HG03064 (cell line): ENCODE measurements around the gene SLCO2A1.

Experiments
- ATAC-seq: cut with Tn5 transposase; IDR thresholded peaks from one replicate; pipeline ENCODE4 v1.9.1; 2021; ENCODE audit warnings: low read depth; ENCODE audit not compliant: unreplicated experiment

Gene SLCO2A1

DNA sequence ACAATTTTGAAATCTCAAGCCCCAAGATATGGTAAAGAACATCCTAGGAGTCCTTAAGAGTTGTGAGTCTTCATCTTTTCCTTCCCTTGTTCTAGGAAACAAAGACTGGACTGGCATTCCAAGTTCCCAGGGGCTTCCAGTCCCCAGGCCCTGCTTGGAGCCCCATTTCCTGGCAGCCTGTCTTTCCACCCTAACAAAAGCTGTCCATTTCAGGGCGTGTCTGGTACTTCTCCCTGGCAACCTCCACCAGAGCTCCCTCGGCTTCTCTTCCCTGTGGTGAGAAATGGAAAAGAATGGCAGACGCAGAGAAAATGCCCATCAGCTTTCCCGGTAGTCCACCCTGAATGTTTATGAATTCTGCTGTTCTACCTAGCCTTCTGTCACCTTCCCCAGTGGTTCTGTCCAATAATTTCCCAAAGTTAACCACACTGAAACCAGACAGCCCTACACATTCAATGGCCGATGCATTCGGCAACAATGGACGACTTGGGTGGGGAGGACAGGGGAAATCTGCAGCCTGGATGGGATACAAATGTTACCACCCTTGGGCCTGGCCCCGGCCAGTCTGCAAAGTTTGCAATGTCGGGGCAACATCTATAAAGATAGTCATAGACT is 140.9 kb downstream of the SLCO2A1 start:
- ATAC-seq, result no peak

DNA sequence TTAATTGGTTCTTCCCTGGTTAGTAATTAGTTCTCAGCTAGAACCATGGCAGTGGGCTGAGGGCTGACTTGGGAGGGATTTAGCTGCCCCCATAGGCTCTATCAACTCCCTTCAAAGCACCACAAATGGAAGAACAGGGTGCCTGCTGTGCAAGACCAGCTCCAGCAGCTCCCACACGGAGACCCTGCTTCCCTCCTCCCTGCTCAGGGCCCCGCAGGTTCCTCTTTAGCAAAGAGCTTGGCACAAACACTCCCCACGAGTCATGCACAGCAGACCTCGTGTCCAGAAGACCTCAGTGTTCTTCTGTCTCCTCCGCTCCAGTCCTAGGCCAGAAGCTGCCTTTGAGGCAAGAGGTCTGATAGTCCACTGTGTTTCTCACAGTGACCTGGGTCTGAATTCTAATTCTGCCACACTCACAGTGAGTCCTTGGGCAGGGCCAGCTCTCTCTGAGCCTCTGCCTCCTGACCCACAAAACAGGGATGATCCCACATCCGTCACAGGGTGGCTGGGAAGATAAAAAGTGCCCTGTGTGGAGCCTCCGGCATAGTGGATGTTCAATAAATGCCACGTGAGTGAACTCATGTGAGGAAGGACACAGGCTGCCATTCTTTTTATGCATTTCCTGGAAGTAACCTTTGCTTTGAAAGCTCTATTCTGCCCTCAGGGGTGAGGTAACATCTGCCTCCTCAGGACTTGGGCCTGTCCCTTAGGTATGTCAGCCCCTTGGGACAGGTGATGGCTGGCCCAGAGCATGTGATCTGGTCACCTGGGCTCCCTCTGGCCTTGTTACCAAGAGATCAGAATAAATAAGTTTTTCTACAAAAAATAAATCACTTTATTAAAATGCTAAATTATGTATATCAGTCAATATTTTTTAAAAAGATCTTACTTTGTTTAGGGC is 141.7 kb downstream of the SLCO2A1 start:
- no peak for ATAC-seq

DNA sequence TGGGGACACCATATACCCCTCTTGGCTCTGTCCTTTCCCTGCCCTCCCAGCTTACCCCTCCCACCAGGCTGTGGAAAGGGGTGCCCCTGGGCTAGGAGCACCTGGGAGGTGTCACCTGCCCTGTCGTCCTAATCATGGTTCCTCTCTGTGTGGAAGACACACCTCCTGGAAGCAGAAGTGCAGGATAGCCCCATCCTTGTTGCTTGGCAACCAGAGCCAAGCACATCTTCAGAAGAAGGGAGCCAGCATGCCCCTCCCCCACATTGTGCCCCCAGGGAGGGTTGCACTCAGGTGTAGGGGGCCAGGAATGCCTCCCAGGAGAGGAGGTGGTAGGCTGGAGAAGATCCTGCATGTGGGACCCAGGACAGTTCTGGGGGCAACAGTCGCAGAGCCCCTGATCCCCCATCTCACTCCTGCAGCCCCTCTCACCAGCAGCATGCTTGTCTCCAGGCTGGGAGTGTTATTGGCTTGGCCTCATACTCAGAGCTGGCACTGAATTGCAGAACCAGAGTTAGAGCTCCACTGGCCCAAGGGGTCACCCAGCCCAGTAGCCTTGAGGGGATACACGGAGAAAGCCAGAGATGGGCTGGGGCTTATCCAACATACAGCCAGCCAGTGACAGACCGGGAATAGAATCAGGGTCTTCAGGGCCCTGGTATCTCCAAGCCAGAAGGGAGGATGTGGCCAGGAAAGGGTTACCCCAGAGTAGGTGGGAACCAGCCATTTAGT is 142.5 kb downstream of the SLCO2A1 start:
- ATAC-seq, result no peak

DNA sequence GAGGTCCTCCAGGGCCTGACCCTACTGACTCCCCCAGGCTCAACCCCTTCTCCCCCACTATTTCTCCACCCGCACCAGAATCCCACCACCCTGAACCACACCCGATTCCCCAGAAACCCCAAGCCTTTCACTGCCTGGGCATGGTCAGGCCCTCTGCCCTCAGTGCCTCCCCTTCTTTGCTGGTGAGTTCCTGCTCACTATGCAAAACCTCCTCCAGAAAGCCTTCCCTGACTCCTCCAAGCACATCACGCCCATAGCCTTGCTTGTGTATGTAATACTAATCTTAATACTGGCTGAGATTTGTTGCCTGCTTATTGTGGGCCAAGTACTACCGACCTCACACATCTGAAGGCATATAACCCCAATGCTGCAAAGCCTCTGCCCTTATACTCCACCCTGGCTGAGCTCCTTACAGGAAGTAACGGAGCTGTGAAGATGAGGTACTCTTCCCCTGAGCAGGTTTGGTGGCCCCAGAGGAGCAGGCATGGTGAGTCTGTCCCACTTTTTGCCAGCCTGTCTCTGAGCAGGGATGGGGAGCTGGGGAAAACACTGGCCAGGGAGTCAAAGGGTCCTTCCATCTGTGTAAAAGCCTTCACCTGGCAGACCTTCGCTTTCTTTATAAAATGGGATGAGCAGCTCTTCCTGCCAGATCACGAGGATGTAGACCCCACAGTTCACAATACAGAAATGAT is 143.5 kb downstream of the SLCO2A1 start:
- no peak for ATAC-seq

DNA sequence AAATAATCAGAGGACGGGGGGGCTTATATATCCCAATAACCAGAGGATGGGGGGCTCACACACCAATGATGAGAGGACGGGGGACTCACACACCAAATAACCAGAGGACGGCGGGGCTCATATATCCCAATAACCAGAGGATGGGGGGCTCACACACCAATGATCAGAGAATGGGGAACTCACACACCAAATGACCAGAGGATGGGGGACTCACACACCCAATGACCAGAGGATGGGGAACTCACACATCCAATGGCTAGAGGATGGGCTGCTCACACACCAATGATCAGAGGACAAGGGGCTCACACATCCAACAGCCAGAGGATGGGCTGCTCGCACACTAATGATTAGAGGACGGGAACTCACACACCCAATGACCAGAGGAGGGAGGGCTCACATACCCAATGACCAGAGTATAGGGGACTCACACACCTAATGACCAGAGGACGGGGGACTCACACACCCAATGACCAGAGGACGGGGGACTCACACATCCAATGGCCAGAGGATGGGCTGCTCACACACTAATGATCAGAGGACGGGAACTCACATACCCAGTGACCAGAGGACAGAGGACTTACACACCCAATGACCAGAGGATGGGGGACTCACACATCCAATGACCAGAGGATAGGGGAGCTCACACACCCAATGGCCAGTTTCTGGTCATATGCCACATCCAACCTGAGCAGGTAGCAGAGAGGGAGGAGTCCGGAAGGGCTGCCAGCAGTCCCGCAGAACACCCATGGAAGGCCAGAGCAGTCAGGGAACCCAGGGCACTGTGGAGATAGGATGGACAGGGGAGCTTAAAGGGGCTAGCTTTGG is 144.6 kb downstream of the SLCO2A1 start:
- ATAC-seq, result no peak

DNA sequence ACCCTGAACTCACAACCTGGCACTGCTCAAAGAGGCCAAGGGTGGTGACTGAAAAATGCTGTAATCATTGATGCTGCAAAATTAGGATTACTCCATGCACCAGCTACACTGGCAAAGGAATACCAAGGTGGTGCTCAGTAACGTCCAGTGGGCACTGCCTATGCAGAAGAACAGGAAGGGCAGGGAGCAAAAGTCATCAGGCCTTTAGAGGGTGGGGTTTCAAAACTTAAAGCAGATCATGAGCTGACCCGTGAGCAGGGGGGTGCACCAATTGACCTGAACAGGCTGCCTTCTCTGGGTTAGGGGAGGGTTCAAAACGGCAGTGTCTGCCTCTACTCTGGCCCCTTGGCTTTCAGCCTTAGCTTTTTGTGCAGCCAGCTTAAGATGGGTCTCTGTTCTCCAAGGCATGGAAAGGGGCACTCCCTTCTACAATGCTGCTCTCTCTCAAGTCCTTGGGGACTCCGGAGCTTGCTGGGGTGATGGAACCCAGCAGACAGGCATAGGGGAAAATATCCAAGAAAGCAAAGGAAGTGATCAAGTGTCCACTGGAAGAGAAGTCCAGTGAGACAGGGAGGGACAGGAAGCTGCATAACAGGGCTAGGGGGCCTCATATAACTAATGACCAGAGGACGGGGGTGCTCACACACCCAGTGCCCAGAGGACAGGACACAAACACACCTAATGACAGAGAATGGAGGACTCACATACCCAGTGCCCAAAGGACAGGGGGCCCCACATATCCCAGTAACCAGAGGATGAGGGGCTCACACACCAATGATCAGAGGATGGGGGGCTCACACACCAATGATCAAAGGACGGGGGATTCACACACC is 145.5 kb downstream of the SLCO2A1 start:
- ATAC-seq, result no peak

DNA sequence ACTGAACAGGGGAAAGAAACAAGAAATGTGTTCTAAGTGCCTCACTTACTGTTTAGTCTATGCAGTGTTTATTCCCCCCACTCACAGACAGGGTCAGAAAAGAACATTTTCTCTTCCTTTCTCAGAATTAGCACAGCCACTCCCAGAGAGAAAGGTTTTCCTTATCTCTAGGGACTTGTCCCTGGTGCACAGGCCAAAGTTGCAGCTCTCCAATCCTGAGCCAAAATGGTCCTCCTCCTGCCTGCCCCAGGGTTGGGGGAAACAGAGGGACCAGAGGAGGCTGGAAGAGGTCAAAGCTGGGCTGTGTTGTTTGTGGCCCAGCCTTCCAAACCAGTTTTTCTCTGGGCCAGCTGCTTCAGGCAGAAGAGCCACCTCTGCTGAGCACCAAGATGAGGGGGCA is 146.1 kb downstream of the SLCO2A1 start:
- no peak for ATAC-seq

DNA sequence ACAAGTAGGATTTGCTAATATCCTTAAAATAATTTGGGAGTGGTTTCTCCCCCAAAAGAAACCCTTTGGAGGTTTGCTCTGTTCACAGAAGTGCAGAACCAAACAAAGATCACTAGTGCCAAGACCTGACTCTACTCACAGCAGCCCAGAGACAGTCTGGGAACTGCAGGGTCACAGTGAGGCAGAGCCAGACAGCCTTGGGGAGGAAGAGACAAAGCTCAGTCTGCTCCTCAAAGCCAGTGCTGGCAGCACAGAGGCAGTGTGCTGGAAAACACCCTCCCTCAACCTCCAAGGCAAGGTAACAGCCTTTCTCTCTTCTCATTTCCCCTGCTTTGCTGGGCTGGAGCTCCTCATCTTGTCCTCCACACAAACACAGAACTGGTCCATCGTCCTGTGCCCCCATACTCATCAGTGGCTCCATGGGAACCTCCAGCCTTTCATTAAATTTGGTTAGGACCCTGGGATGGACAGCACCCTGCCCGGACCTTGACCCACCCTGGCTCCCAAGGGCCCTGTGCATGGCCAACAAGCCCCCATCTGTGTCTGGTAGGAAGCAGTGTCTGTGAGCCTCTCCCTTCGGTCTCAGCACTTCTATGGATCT is 146.6 kb downstream of the SLCO2A1 start:
- ATAC-seq, result no peak

DNA sequence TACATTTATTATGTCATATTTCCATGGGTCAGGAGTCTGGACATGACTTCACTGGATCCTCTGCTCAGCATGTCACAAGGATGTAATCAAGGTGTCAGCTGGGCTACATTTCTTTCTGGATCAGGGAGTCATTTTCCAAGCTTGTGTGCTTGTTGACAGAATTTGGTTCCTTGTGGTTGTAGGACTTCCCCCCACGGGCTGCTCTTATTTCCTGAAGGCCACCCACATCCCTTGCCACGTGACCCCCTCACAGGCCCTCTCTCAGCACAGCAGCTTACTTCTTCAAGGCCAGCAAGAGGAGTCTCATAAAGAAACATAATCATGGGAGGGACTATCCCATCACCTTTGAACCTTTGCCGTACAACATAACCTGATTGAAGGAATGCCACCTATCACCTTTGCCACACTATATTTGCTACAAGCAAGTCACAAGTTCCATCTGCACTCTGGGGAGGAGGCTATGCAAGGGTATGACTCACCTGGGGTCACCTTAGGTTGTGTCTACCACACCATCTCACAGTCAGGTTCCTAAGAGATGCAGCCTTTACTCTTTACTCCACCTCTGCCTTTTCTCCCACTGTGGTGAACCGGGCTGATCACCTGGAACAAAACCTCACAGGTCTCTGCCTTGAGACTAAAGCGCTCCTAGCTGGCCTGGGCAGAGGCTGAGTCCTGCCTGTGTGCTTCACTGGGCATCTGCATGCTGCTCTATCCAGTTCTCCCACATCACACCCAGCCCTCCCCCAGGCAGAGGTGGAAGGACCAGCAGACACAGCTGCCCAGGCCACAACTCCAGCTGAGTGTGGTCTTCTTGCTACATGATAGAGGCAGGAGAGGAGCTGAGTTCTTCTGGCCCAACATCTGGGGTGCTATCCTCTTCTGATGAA is 147.5 kb downstream of the SLCO2A1 start:
- ATAC-seq, result no peak

DNA sequence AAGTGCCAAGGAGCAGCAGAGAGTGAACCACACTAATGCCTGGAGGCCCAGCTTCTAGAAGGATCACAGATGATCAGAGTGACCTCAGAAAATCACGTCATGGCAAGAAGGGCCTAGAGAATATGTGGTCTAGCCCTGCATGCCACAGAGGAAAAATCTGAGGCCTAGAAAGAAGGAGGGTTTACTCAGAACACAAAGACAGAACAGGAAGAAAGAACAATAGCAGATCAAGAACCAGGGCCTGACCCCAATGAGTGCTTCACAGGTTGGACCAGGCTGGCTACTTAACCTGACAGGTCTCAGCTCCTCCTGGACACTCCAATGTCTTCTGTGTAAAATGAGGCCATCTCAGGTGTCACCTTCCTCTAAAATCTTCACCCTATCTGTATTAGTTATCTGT is 148.2 kb downstream of the SLCO2A1 start:
- ATAC-seq, result no peak

DNA sequence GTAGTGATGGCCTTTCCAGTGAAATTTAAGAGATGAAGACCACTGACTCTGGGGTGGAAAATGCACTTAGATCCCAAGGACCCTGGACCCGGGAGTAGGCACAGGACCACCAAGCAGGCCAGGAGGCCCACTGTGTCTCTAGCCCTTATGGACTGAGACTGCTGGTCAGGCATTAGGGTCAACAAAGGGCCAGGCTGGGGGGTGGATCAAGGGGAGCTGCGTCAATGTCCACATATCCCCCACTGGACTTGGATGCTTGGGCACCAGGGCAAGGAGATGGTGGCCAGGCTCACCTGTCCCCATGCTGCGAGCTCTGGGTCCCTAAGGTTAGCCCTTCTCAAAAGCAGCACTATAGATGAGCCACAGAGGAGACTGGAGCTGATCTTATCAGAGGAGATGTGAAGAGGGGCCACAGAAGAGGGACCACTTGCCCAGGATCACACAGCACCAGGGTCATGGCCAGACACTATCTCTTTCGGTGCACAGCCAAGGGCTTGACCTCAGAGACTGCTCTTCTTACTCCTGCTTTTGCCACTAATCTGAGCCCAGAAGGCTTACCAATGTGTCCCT is 148.8 kb downstream of the SLCO2A1 start:
- no peak for ATAC-seq

DNA sequence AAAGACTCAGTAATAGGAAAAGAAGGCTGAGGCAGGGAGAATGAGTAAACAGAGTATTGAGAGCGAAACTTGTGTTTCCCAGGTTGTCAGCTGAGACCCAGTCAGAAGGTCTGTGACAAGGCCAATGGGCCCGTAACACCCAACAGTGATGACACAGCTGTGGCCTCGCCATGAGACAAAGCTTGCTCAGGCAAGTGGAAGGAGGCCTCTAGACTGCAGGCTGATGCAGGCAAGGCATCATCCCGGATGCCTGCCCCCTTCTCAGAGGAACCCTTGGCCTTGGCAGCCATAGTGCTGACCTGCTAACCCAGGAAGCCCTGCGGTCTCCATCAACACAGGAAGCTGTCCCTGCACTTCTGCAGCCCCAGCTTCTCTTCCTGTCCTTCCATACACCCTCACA is 149.4 kb downstream of the SLCO2A1 start:
- ATAC-seq, result no peak

DNA sequence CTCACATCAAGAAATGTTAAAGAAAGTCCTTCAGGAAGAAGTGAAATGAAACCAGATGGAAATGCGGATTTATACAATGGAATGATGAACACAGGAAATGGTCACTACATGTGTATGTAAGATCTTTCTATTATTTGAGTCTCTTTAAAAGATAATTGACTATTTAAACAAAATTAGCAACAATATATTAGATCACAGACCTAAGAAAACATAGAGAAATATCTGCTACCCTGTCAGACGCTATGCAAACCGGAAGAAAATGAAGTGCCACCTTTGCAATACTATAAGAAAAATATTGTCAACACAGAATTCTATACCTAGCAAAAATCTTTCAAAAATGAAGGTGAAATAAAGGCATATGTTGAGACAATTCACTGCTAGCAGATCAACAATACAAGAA is 151.2 kb downstream of the SLCO2A1 start:
- ATAC-seq, result no peak
